GM12892 (cell line): ENCODE measurements around the gene NPM1.

Experiments used
- POLR2A ChIP-seq: IDR thresholded peaks from 2 replicates; pipeline ENCODE4 v1.6.1; 2011; ENCODE audit warnings: low read depth, low read length, control low read depth
- POLR2AphosphoS5 ChIP-seq: IDR thresholded peaks from 2 replicates; pipeline ENCODE4 v1.6.1; 2011; ENCODE audit warnings: low read depth, low read length, control low read depth
- TAF1 ChIP-seq: IDR thresholded peaks from 2 replicates; pipeline ENCODE4 v1.6.1; 2011; ENCODE audit warnings: low read depth, mild to moderate bottlenecking, control low read depth, low read length, borderline replicate concordance

- peak; percentile 47; the same call in 1 of the 2 replicates for TF ChIP-seq POLR2AphosphoS5
- TF ChIP-seq TAF1 = no peak
- TF ChIP-seq POLR2A = peak; percentile 26; the same call in 1 of the 2 replicates
Observed at GRCh38 chr5:171391996-171392577, 4.4 kb downstream of the NPM1 start.
